ENCODE results near the gene SLC25A12. TPM values are rescaled to one million over a fixed set of nuclear protein-coding genes. Genes with fewer than 3 reads are reported as not detected.

Gene SLC25A12
- total and polyA plus RNA-seq, 9 of the 15 experiments (the other 6 are each of a cell fraction or from before 2014, with no cell fraction given), result 13.5 to 36.5 (median 21.7) TPM

DNA sequence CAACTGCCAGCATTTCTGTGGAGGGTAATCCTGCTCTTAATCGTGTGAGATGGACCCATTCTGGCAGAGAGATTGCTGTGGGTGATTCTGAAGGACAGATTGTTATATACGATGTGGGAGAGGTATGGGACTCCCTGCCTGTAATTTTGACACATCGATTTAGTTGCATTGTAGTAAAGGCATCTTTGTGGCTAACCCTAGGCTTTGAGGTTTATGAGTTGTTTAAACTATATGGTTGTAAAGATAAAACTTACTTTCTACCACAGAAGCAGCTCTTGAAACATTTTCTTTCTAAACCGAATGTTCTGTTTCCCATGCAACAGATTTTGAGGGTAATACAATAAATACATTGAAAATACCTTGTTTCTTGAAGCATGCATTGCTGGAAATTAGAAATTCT lies 148.2 kb downstream of the SLC25A12 start (continued):
- TF ChIP-seq ERF (CRISPR knock-in tag; IDR thresholded peaks at IDR 0.05), result no peak

- POLR2A ChIA-PET, result no interaction called here
- no peak for FAIRE-seq
- no TSS peak for BruUV-seq (replicated peaks)
- no peak overlapping the region for H2AFZ ChIP-seq (ENCODE audit: low read depth, low read length)
- in situ Hi-C loops (cut with MboI), result no loop called here
- peaks cover 78% of the 10 kb centered on the region for H3K36me3 ChIP-seq (ENCODE audit: control insufficient read depth, insufficient read depth, low read length)
- no peak overlapping the region for H3K4me2 ChIP-seq (ENCODE audit: insufficient read depth, low read length)
- H3K4me3 ChIP-seq, result no peak overlapping the region
- no peak for DNase-seq (ENCODE audit: extremely low read depth in 1 of 4, low spot score in 3 of 4)
- TF ChIP-seq PTRF (tag; IDR thresholded peaks at IDR 0.05) (no peak), NCOR1 (IDR thresholded peaks at IDR 0.05) (no peak), MEIS2 (IDR thresholded peaks at IDR 0.05; ENCODE audit: partially characterized antibody) (no peak), ETS2 (tag; IDR thresholded peaks at IDR 0.05; ENCODE audit: borderline replicate concordance, poor library complexity, severe bottlenecking) (no peak), SRSF3 (IDR thresholded peaks at IDR 0.05; ENCODE audit: insufficient read depth, low read length) (no peak), SMARCB1 (IDR thresholded peaks at IDR 0.05; ENCODE audit: insufficient read length, low read depth) (no peak), ZBTB5 (IDR thresholded peaks at IDR 0.05) (no peak)
- ATAC-seq, result no peak
- WGBS (ENCODE audit: insufficient coverage, low coverage, missing lambda C conversion rate), result 53% methylated on average over 1 of the region's 1 CpG
- no peaks in the 10 kb centered on the region for H4K20me1 ChIP-seq (replicated peaks; ENCODE audit: control insufficient read depth, insufficient read depth, low read length)
- no peak overlapping the region for H3K27ac ChIP-seq (ENCODE audit: extremely low read depth, low read depth, low read length)
- no peak overlapping the region for H3K9ac ChIP-seq (ENCODE audit: insufficient read depth in 1 of 2, low read depth in 2 of 2, low read length in 2 of 2)
- intact Hi-C loops (cut with micrococcal nuclease), result no loop called here
- no peaks in the 10 kb centered on the region for H3K27me3 ChIP-seq (ENCODE audit: control insufficient read depth in 2 of 2, insufficient read depth in 2 of 2, low read length in 2 of 2)
- CTCF ChIA-PET (ENCODE audit: low intra/inter-chr PET ratio), result no interaction called here
- H3K9me3 ChIP-seq (replicated peaks; ENCODE audit: control insufficient read depth, insufficient read depth, low read depth, low read length), result no peaks in the 10 kb centered on the region
- no peaks in the 10 kb centered on the region for H3K9me1 ChIP-seq (ENCODE audit: control insufficient read depth, insufficient read depth, low read length)
- no peaks in the 10 kb centered on the region for H3K4me1 ChIP-seq (replicated peaks in 1 of 2; ENCODE audit: control insufficient read depth in 2 of 2, insufficient read depth in 2 of 2, low read length in 2 of 2)
- H3K79me2 ChIP-seq (ENCODE audit: control insufficient read depth, insufficient read depth, low read length), result no peaks in the 10 kb centered on the region
These were observed 148.9 kb downstream of the SLC25A12 start for GRCh38 chr2:171745141-171745540.

Measured in K562 (cell line).